Stomach (tissue), 9 donors: ENCODE data around the gene FMN1. TPM values are rescaled to one million over a fixed set of nuclear protein-coding genes. Genes with fewer than 3 reads are reported as not detected.

ENCODE experiments used
- DNase-seq, 2 donors: peaks; one replicate each; pipeline versions ENCODE4 v3.0.0 to v3.0.0-alpha.2; 2013 to 2019
- H3K27ac ChIP-seq, 5 donors: fragments of 200-600 bp in 4 of 5; sonication (generic) in 4 of 5; one replicate each; pipeline ENCODE4 v1.5.1; 2013 to 2019; ENCODE audit warnings: mild to moderate bottlenecking in 1 of 5, moderate library complexity in 1 of 5
- H3K27me3 ChIP-seq, 3 donors: fragments of 200-600 bp; sonication (generic); one replicate each; pipeline ENCODE4 v1.5.1; 2017 to 2019; ENCODE audit warnings: mixed run types in 1 of 3
- H3K36me3 ChIP-seq, 4 donors: fragments of 200-600 bp; sonication (generic); 1 replicate in 3 of 4; 2 replicates in 1 of 4; pipeline ENCODE4 v1.5.1; 2016 to 2019
- H3K4me1 ChIP-seq, 4 donors: fragments of 200-600 bp; sonication (generic); one replicate each; pipeline ENCODE4 v1.5.1; 2016 to 2019
- H3K4me3 ChIP-seq, 4 donors: fragments of 200-600 bp; sonication (generic) in 3 of 4; one replicate each; pipeline ENCODE4 v1.5.1; 2016 to 2019; ENCODE audit warnings: mild to moderate bottlenecking in 1 of 4
- H3K9me3 ChIP-seq, 4 donors: fragments of 200-600 bp; sonication (generic); one replicate each; pipeline ENCODE4 v1.5.1; 2016 to 2019
- CTCF ChIP-seq, 7 experiments: fragments of 450-650 bp in 4 of 7; fragments of 200-600 bp in 3 of 7; sonication (generic) in 3 of 7; IDR thresholded peaks; one replicate each; pipeline ENCODE4 v1.5.1; 2016 to 2019; ENCODE audit warnings: antibody characterized with exemption in 7 of 7, control low read depth in 2 of 7, mild to moderate bottlenecking in 1 of 7
- EP300 ChIP-seq: sonication (generic); formaldehyde crosslinking; IDR thresholded peaks from one replicate; pipeline ENCODE4 v1.6.1; 2017; ENCODE audit warnings: antibody characterized with exemption
- POLR2A ChIP-seq, 4 donors: fragments of 450-650 bp; IDR thresholded peaks; one replicate each; pipeline ENCODE4 v1.6.1; 2016; ENCODE audit warnings: antibody characterized with exemption in 4 of 4, control low read depth in 2 of 4, mild to moderate bottlenecking in 1 of 4, moderate library complexity in 1 of 4
- POLR2AphosphoS5 ChIP-seq, 3 donors: sonication (generic); formaldehyde crosslinking; IDR thresholded peaks; one replicate each; pipeline ENCODE4 v1.6.1; 2016; ENCODE audit warnings: antibody characterized with exemption in 3 of 3
- WGBS, 5 donors: extraction: QIAGEN DNeasy Blood & Tissue Kit in 3 of 5; methylation state at CpG; one replicate each; pipeline versions ENCODE4 v1.1.5 to v1.1.7; 2013 to 2018; 5-methylcytosine and 5-hydroxymethylcytosine counted together
- intact Hi-C: fragments of 100-400 bp; cut with DNase I; formaldehyde crosslinking; loops from one replicate; pipeline ENCODE4 v1.15.1; 2023; ENCODE audit warnings: low total_unique reads
- polyA plus RNA-seq, 3 donors: library from polyadenylated mRNA; stranded (reverse); fragments of 200-250 nt; gene quantifications; one replicate each; pipeline ENCODE4 v1.2.3, GENCODE V29; 2013
- total RNA-seq, 5 donors: library from RNA; depleted of rRNA; stranded (reverse); fragments of >200 nt; gene quantifications; one replicate each; pipeline versions ENCODE4 v1.1.0 to v1.2.3, GENCODE V29; 2014 to 2016
- donor health status: healthy with polysubstance abuse.
- donor health status: Bipolar disorder and iron deficiency.
- donor health status: healthy.

Gene FMN1
- total and polyA plus RNA-seq, 8 donors, result 0.40 to 58.0 (median 22.9) TPM

DNA sequence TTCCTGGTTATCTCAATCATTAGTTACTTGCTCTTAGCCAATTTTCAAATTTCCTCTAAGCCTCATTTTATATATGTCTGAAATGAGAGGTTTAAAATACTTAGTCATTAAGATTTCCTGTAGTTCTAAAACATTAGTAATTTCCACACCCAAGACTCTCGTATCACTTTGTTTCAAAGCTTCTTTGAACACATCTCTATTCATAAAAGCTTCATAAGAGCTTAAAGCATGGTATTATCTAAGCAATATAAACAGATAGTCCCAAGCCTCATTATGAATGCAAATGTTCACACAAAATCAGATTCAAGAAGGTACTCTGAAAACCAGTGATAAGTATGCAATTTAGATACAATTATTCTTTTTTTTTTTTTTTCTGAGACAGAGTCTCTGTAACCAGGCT, 217.0 kb downstream of the FMN1 start:
- Histone ChIP-seq H3K27ac (no peak overlapping the region), H3K36me3 (no peaks in the 10 kb centered on the region), H3K4me1 (no peaks in the 10 kb centered on the region), H3K9me3 (no peaks in the 10 kb centered on the region), H3K4me3 (no peak overlapping the region), H3K27me3 (no peaks in the 10 kb centered on the region)
- no peak for TF ChIP-seq POLR2AphosphoS5 (IDR thresholded peaks at IDR 0.05)
- DNase-seq, result no peak
- intact Hi-C loops, result no loop called here
- WGBS, 5 donors, result 72 to 89% (median 79%) methylated on average over 1 of the region's 1 CpG

DNA sequence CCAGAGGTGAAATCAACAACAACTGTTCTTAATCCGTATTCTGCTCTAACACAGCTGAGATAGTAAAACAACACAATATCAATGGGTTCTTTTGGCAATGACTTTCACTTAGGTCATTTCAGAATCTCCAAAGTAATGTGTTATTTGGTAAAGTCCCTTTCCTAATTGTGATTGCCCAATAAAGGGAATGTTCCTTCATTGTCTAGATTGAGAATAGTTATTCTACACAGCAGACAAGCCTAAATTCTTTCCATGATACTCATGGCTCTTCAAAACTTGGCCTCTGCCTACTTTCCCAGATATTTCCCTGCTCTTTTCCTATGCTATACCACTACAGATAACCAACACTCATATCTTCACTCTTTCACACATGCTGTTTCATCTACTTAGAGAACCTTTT, 219.8 kb downstream of the FMN1 start:
- WGBS, 5 donors, result 81 to 94% (median 89%) methylated on average over 1 of the region's 1 CpG
- intact Hi-C loops, result no loop called here
- TF ChIP-seq POLR2A (IDR thresholded peaks at IDR 0.05), result no peak
- TF ChIP-seq CTCF (IDR thresholded peaks at IDR 0.05), result no peak
- no peak for TF ChIP-seq EP300
- TF ChIP-seq POLR2AphosphoS5 (IDR thresholded peaks at IDR 0.05), result no peak
- no peak for DNase-seq
- no peak overlapping the region for H3K27ac ChIP-seq
- H3K27me3 ChIP-seq, result no peaks in the 10 kb centered on the region
- H3K4me1 ChIP-seq, result peaks cover 0 to 9% (median 0%) of the 10 kb centered on the region in 4 donors
- no peak overlapping the region for H3K4me3 ChIP-seq
- no peaks in the 10 kb centered on the region for H3K9me3 ChIP-seq
- H3K36me3 ChIP-seq, result no peaks in the 10 kb centered on the region

DNA sequence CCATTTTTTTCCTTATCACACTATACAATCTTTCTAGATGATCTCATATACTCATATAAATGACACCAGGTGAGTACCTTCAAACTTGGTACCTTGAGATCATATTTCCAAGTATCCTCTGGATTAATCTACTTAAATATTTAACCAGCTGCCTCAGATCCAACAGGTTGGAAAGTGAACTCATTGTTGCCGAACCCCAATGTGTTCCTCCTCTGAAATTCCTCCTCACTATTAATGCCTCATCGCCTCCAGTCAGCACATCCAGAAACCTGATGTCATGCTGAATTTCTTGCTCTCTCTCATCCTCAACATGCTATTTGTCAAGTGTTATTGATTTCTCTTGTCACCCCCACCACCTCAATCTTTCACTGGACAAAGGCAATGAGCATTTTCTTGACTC, 221.8 kb downstream of the FMN1 start:
- intact Hi-C loops, result no loop called here
- H3K27me3 ChIP-seq, result no peaks in the 10 kb centered on the region
- peaks cover 0 to 8% (median 8%) of the 10 kb centered on the region in 4 donors for H3K36me3 ChIP-seq
- H3K4me1 ChIP-seq, result peaks cover 0 to 9% (median 0%) of the 10 kb centered on the region in 4 donors
- no peaks in the 10 kb centered on the region for H3K9me3 ChIP-seq
- TF ChIP-seq EP300, result no peak
- TF ChIP-seq CTCF (IDR thresholded peaks at IDR 0.05), result no peak
- no peak for TF ChIP-seq POLR2AphosphoS5 (IDR thresholded peaks at IDR 0.05)
- no peak for TF ChIP-seq POLR2A (IDR thresholded peaks at IDR 0.05)
- 88 to 99% (median 96%) methylated on average over 2 of the region's 2 CpGs for WGBS, 5 donors
- H3K4me3 ChIP-seq, result no peak overlapping the region
- no peak overlapping the region for H3K27ac ChIP-seq
- DNase-seq, result no peak

GRCh38 chr15:32970847-32971246, 223.7 kb downstream of the FMN1 start:
- TF ChIP-seq POLR2AphosphoS5 (IDR thresholded peaks at IDR 0.05) (peak in 1 of 3 donors; percentile 4), POLR2A (IDR thresholded peaks at IDR 0.05) (no peak), EP300 (peak; percentile 60)
- H3K36me3 ChIP-seq, result peaks cover 0 to 15% (median 8%) of the 10 kb centered on the region in 4 donors
- DNase-seq, result peak in 1 of 2 donors; percentile 45
- intact Hi-C loops, result no loop called here
- peaks cover 0 to 9% (median 0%) of the 10 kb centered on the region in 4 donors for H3K4me1 ChIP-seq
- H3K27me3 ChIP-seq, result no peaks in the 10 kb centered on the region
- H3K9me3 ChIP-seq, result no peaks in the 10 kb centered on the region
- H3K27ac ChIP-seq, result no peak overlapping the region
- WGBS, 5 donors, result 66 to 73% (median 71%) methylated on average over 11 of the region's 11 CpGs
- no peak overlapping the region for H3K4me3 ChIP-seq

DNA sequence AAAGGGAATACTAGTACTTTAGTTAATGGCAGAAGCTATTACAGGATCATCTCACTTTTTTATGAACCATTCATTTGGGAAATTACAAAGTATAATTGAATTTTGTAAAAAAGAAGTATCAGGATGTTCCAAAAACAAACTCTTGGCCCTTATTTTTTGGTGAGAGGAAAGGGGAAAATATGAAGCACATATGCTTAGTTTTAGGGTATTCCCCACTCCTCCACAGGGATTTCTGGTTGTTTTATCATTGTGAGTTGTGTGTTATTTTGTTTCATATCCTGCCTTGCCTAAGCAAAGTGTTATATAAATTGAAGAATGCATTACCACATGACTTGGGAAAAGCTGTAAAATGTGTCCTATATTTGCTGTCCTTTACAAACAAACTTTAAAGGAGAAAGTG, 227.0 kb downstream of the FMN1 start:
- DNase-seq, result peak in 1 of 2 donors; percentile 17
- H3K4me1 ChIP-seq, result peaks cover 0 to 9% (median 0%) of the 10 kb centered on the region in 4 donors
- H3K36me3 ChIP-seq, result peaks cover 0 to 24% (median 13%) of the 10 kb centered on the region in 4 donors
- no peak overlapping the region for H3K4me3 ChIP-seq
- H3K27ac ChIP-seq, result no peak overlapping the region
- H3K9me3 ChIP-seq, result no peaks in the 10 kb centered on the region
- intact Hi-C loops, result no loop called here
- no peaks in the 10 kb centered on the region for H3K27me3 ChIP-seq
- no peak for TF ChIP-seq CTCF (IDR thresholded peaks at IDR 0.05)
- TF ChIP-seq POLR2AphosphoS5 (IDR thresholded peaks at IDR 0.05), result no peak
- no peak for TF ChIP-seq EP300
- TF ChIP-seq POLR2A (IDR thresholded peaks at IDR 0.05), result no peak
